VCaP (cell line): ENCODE data around the gene GUCA2A.

ENCODE experiments used
- H3K27ac ChIP-seq: fragments of 450-650 bp; 2 replicates; pipeline ENCODE4 v1.5.1; 2017
- CTCF ChIP-seq: fragments of 450-650 bp; conservative IDR thresholded peaks from 2 replicates; pipeline ENCODE4 v1.5.1; 2017; ENCODE audit warnings: mild to moderate bottlenecking, moderate library complexity

GUCA2A gene

DNA sequence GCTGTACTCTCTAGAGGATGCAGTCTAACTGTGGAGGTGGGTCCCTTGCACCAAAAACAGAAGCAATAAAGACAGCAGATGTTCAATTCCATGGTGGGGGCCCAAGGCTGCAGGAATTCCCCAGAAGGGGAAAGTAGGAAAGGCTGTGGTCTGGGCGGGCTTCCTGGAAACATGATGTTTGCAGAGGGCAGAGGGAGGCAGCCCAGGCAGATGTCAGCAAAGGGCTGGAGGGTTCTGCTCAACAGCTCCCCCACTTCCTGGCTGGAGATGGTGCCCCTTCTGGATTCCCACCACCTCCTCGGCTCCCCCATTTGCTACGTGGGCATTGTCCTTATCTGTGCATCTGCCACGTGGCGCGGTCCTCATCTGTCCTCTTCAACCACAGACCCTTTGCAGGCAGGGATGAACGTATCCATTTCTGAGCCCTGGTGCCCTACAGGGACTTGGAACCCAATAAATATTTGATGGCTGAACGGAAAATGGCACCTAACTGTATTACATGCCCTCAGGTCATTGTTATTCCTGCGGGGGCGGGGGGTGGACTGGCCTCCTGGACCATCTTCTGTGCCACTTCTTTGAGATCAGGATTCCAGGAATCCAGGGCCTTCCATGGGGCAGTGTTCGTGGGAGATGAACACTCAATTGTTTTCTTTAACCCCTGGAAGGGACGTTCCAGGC, 19.7 kb downstream of the GUCA2A start:
- no peak for TF ChIP-seq CTCF
- H3K27ac ChIP-seq, result no peak overlapping the region

GRCh38 chr1:42143896-42144710, 20.4 kb downstream of the GUCA2A start:
- TF ChIP-seq CTCF, result no peak
- H3K27ac ChIP-seq, result no peak overlapping the region

DNA sequence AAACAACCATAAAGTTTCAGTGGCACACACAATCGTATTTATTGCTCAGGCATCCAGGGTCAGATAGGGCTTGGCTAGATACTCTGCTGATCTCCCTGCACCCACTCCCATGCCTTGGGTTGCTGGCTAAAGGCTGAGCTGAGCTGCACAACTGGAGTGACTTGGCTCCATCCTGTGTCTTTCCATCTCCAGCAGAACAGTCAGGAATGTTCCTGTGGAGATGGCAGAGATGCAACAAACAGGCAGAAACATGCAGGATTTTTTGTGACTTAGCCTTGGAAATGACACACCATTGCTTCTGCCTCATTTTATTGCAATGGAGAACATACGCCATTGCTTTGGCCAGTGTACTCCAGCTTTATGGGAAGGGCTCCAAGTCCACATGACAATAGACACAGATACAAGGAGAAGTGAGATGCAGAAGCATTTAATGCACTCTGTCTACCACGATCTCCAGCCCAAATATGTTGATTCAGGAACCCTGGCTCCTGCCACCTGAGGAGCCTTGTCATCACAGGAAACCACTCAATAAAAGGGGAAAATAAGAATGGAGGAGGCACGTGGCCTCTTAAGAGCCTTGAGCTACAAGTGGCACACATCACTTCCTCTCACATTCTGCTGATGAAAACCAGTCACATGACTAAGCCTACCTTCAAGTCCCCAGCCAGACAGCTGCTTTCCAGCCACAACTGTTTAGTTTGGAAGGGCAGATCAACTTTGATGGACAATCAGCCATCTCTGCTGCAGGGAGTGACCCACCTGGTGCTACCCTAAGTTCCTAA, 21.5 kb downstream of the GUCA2A start:
- H3K27ac ChIP-seq, result no peak overlapping the region
- TF ChIP-seq CTCF, result no peak

DNA sequence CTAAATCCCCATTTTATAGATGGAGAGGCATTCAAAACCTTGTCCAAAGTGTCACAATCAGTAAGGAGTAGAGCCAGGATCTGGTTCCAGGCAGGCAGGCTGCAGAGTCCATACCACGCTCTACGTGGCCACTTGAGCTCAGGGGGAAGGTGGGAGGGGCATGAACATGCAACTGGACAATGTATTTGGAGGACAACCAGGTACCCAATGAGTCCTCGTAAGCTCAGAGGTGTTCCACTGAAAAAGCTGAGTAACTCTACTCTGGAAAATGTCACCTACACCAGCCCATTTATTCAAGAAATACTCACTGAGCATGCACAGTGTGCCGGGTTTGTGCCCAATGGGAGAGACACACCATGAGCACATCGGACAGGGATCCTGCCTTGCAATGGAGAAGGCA, 22.6 kb downstream of the GUCA2A start:
- no peak for TF ChIP-seq CTCF
- no peak overlapping the region for H3K27ac ChIP-seq

- H3K27ac ChIP-seq, result no peak overlapping the region
- no peak for TF ChIP-seq CTCF
Observed at GRCh38 chr1:42140191-42140590, 24.4 kb downstream of the GUCA2A start.

- no peak overlapping the region for H3K27ac ChIP-seq
- TF ChIP-seq CTCF, result no peak
Observed at GRCh38 chr1:42139444-42139843, 25.1 kb downstream of the GUCA2A start.

DNA sequence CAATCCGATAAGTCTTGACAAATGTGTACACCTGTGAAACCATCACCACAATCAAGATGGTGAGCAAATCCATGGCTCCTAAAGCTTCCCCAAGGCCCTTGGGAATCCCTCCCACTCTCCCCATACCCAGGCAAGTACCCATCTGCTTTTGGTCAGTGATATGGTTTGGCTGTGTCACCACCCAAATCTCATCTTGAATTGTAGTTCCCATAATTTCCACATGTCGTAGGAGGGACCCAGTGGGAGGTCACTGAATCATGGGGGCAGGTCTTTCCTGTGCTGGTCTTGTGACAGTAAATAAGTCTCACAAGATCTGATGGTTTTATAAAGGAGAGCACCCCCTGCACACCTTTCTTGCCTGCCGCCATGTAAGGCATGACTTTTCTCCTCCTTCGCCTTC, 26.0 kb downstream of the GUCA2A start:
- H3K27ac ChIP-seq, result no peak overlapping the region
- no peak for TF ChIP-seq CTCF
